Activated T-helper 1 cell treated with anti-CD3 and anti-CD28 coated beads, Interleukin-12 subunit alpha, Interleukin-12 subunit beta, Interleukin-2, Interleukin-4 antibody, amounts not matched to agents 30 ng/mL and 10 ng/mL and 1 ng/mL, durations not matched to agents 14 hours and 24 hours and 36 hours (primary cell): ENCODE data around the gene BCL7B. TPM values are rescaled to one million over a fixed set of nuclear protein-coding genes. Genes with fewer than 3 reads are reported as not detected.
"Not testable (repeated sequence)": the region's sequence is repeated elsewhere in the genome, so short reads cannot be mapped to it uniquely, and the experiment has no call there.

Source experiments
- DNase-seq: peaks from one replicate; pipeline ENCODE4 v3.0.0; 2021; ENCODE audit warnings: low spot score
- H3K27ac Mint-ChIP-seq: one replicate; pipeline ENCODE4 v1.8.0; 2021; ENCODE audit warnings: mild to moderate bottlenecking, mixed read lengths
- H3K27me3 Mint-ChIP-seq: one replicate; pipeline ENCODE4 v1.8.0; 2022; ENCODE audit warnings: mild to moderate bottlenecking, moderate library complexity, mixed read lengths; ENCODE audit not compliant: insufficient read depth
- H3K36me3 Mint-ChIP-seq: one replicate; pipeline ENCODE4 v1.8.0; 2021; ENCODE audit warnings: low read depth, mixed read lengths
- H3K4me1 Mint-ChIP-seq: one replicate; pipeline ENCODE4 v1.8.0; 2021; ENCODE audit warnings: low read depth, mixed read lengths
- H3K4me3 Mint-ChIP-seq: one replicate; pipeline ENCODE4 v1.8.0; 2021; ENCODE audit warnings: mild to moderate bottlenecking, moderate library complexity, mixed read lengths
- H3K9me3 Mint-ChIP-seq: one replicate; pipeline ENCODE4 v1.8.0; 2021; ENCODE audit warnings: mixed read lengths
- intact Hi-C: fragments of 100-400 bp; cut with micrococcal nuclease; formaldehyde crosslinking; loops from one replicate; pipeline ENCODE4 v1.15.1; 2024
- total RNA-seq: library from RNA; stranded (reverse); gene quantifications from 2 replicates; pipeline ENCODE4 v1.2.3, GENCODE V29; 2022

Gene BCL7B
- total RNA-seq, 1 donor from 2014 or later = 86.0 TPM

GRCh38 chr7:73585196-73585595 is 27.7 kb upstream of the BCL7B start:
- H3K36me3 Mint-ChIP-seq = no peaks in the 10 kb centered on the region
- intact Hi-C loops = no loop called here
- H3K9me3 Mint-ChIP-seq = no peaks in the 10 kb centered on the region
- H3K27me3 Mint-ChIP-seq = no peaks in the 10 kb centered on the region
- H3K4me3 Mint-ChIP-seq = no peak overlapping the region
- H3K27ac Mint-ChIP-seq = no peak overlapping the region
- no peak for DNase-seq
- peaks cover 10% of the 10 kb centered on the region for H3K4me1 Mint-ChIP-seq

GRCh38 chr7:73582664-73583202 is 25.2 kb upstream of the BCL7B start:
- intact Hi-C loops = no loop called here
- Mint-ChIP-seq H3K9me3 (no peaks in the 10 kb centered on the region), H3K27ac (no peak overlapping the region), H3K4me1 (peaks cover 16% of the 10 kb centered on the region), H3K27me3 (no peaks in the 10 kb centered on the region), H3K36me3 (peaks cover 5% of the 10 kb centered on the region), H3K4me3 (no peak overlapping the region)
- DNase-seq = no peak

- H3K4me3 Mint-ChIP-seq, DNase-seq, intact Hi-C loops, H3K36me3 Mint-ChIP-seq, H3K9me3 Mint-ChIP-seq, H3K27ac Mint-ChIP-seq, H3K27me3 Mint-ChIP-seq: not testable (repeated sequence)
- H3K4me1 Mint-ChIP-seq = peaks cover 28% of the 10 kb centered on the region
These were observed 23.5 kb upstream of the BCL7B start for GRCh38 chr7:73581006-73581405.

GRCh38 chr7:73578342-73579128 is 21.0 kb upstream of the BCL7B start, which contains the start of gene TBL2:
TSS of gene TBL2 (minus strand) at chr7:73578579. CDS start at chr7:73578549, 30 bp downstream.
- intact Hi-C loops = loop anchor here (1.0 kb wide), 11 partner anchors 10 to 596 kb away; partner anchors contain the start of genes ABHD11, BAZ1B, BCL7B and BUD23
- Mint-ChIP-seq H3K4me1 (peaks cover 28% of the 10 kb centered on the region), H3K27ac (peak within 1 kb of the TSS; percentile 96), H3K4me3 (peak within 1 kb of the TSS; percentile 93), H3K36me3 (peaks cover 21% of the 10 kb centered on the region), H3K27me3 (no peaks in the 10 kb centered on the region), H3K9me3 (no peaks in the 10 kb centered on the region)
- peak; percentile 98 for DNase-seq

GRCh38 chr7:73577627-73578341 is 20.3 kb upstream of the BCL7B start:
- intact Hi-C loops = loop anchor here (1.0 kb wide), 11 partner anchors 11 to 597 kb away; partner anchors contain the start of genes ABHD11, BAZ1B, BCL7B and BUD23
- H3K27ac Mint-ChIP-seq = peak overlapping the region; percentile 75
- no peak for DNase-seq
- H3K4me3 Mint-ChIP-seq = peak overlapping the region; percentile 93
- peaks cover 28% of the 10 kb centered on the region for H3K4me1 Mint-ChIP-seq
- H3K36me3 Mint-ChIP-seq = peaks cover 26% of the 10 kb centered on the region
- H3K27me3 Mint-ChIP-seq = no peaks in the 10 kb centered on the region
- H3K9me3 Mint-ChIP-seq = no peaks in the 10 kb centered on the region

- Mint-ChIP-seq H3K4me1 (peaks cover 26% of the 10 kb centered on the region), H3K27me3 (no peaks in the 10 kb centered on the region), H3K27ac (no peak overlapping the region), H3K36me3 (peaks cover 45% of the 10 kb centered on the region), H3K4me3 (no peak overlapping the region), H3K9me3 (no peaks in the 10 kb centered on the region)
- intact Hi-C loops = no loop called here
- DNase-seq = no peak
These were observed 16.3 kb upstream of the BCL7B start for GRCh38 chr7:73573791-73574190.

GRCh38 chr7:73573276-73573675 is 15.8 kb upstream of the BCL7B start:
- Mint-ChIP-seq H3K27ac (no peak overlapping the region), H3K9me3 (no peaks in the 10 kb centered on the region), H3K36me3 (peaks cover 45% of the 10 kb centered on the region), H3K4me3 (no peak overlapping the region), H3K4me1 (peaks cover 25% of the 10 kb centered on the region), H3K27me3 (no peaks in the 10 kb centered on the region)
- no peak for DNase-seq
- intact Hi-C loops = no loop called here

GRCh38 chr7:73572767-73573186 is 15.3 kb upstream of the BCL7B start:
- Mint-ChIP-seq H3K36me3 (peaks cover 46% of the 10 kb centered on the region), H3K9me3 (no peaks in the 10 kb centered on the region), H3K27ac (no peak overlapping the region), H3K4me3 (no peak overlapping the region), H3K4me1 (peaks cover 30% of the 10 kb centered on the region), H3K27me3 (no peaks in the 10 kb centered on the region)
- DNase-seq = no peak
- intact Hi-C loops = no loop called here

- peaks cover 45% of the 10 kb centered on the region for H3K36me3 Mint-ChIP-seq
- no peaks in the 10 kb centered on the region for H3K9me3 Mint-ChIP-seq
- no peak overlapping the region for H3K27ac Mint-ChIP-seq
- H3K4me1 Mint-ChIP-seq = peaks cover 30% of the 10 kb centered on the region
- H3K27me3 Mint-ChIP-seq = no peaks in the 10 kb centered on the region
- no peak for DNase-seq
- H3K4me3 Mint-ChIP-seq = no peak overlapping the region
- intact Hi-C loops = no loop called here
These were observed 13.5 kb upstream of the BCL7B start for GRCh38 chr7:73570977-73571376.

- no peak for DNase-seq
- Mint-ChIP-seq H3K27ac (no peak overlapping the region), H3K9me3 (no peaks in the 10 kb centered on the region), H3K4me1 (peaks cover 35% of the 10 kb centered on the region), H3K27me3 (no peaks in the 10 kb centered on the region), H3K36me3 (peaks cover 45% of the 10 kb centered on the region), H3K4me3 (no peak overlapping the region)
- intact Hi-C loops = no loop called here
These were observed 13.0 kb upstream of the BCL7B start for GRCh38 chr7:73570521-73570920.

GRCh38 chr7:73569042-73569608 is 11.6 kb upstream of the BCL7B start:
- H3K27me3 Mint-ChIP-seq = no peaks in the 10 kb centered on the region
- H3K4me1 Mint-ChIP-seq = peaks cover 40% of the 10 kb centered on the region
- H3K27ac Mint-ChIP-seq = no peak overlapping the region
- intact Hi-C loops = no loop called here
- DNase-seq = no peak
- no peak overlapping the region for H3K4me3 Mint-ChIP-seq
- H3K9me3 Mint-ChIP-seq = no peaks in the 10 kb centered on the region
- H3K36me3 Mint-ChIP-seq = peaks cover 37% of the 10 kb centered on the region

- no peak overlapping the region for H3K4me3 Mint-ChIP-seq
- intact Hi-C loops = no loop called here
- peaks cover 29% of the 10 kb centered on the region for H3K36me3 Mint-ChIP-seq
- DNase-seq = no peak
- no peak overlapping the region for H3K27ac Mint-ChIP-seq
- H3K9me3 Mint-ChIP-seq = no peaks in the 10 kb centered on the region
- H3K4me1 Mint-ChIP-seq = peaks cover 40% of the 10 kb centered on the region
- no peaks in the 10 kb centered on the region for H3K27me3 Mint-ChIP-seq
These were observed 10.6 kb upstream of the BCL7B start for GRCh38 chr7:73567846-73568685.
